PC-3 (cell line): ENCODE data around the gene ALG8. TPM values are rescaled to one million over a fixed set of nuclear protein-coding genes. Genes with fewer than 3 reads are reported as not detected.

Experiments used
- ATAC-seq: fragments of 200-7000 bp; cut with Tn5 transposase; 2 replicates; pipeline ENCODE4 v1.9.1; 2020; ENCODE audit warnings: mild to moderate bottlenecking, moderate library complexity
- BruUV-seq: library from RNA; stranded (reverse); fragments of 400-500 nt; replicated peaks from 2 replicates; lab custom pipeline; 2021; lab: Mats Ljungman, UMichigan
- CTCF ChIA-PET: fragments of 300-600 bp; sonication (Branson Sonifier 250); formaldehyde crosslinking; loops from one replicate; lab custom pipeline; 2022; ENCODE audit warnings: antibody characterized with exemption; lab: Charles Lee
- POLR2A ChIA-PET: fragments of 300-600 bp; sonication (Branson Sonifier 250); formaldehyde crosslinking; loops from one replicate; lab custom pipeline; 2022; ENCODE audit warnings: antibody characterized with exemption; ENCODE audit not compliant: unreplicated experiment; lab: Charles Lee
- DNase-seq: peaks from one replicate; pipeline ENCODE4 v3.0.0-alpha.2; 2015
- H2AFZ ChIP-seq: fragments of 300-600 bp; sonication (generic); 2 replicates; pipeline ENCODE4 v1.6.0; 2016; ENCODE audit warnings: antibody characterized with exemption, low read length
- H3F3A ChIP-seq: fragments of 300-600 bp; sonication (generic); one replicate; pipeline ENCODE4 v1.6.0; 2017; ENCODE audit warnings: antibody characterized with exemption, low read length, control low read depth, mild to moderate bottlenecking; ENCODE audit not compliant: unreplicated experiment
- H3K27ac ChIP-seq: fragments of 300-600 bp; sonication (generic); 2 replicates; pipeline ENCODE4 v1.5.1; 2016; ENCODE audit warnings: mild to moderate bottlenecking, low read length
- H3K27me3 ChIP-seq: fragments of 300-600 bp; sonication (generic); 2 replicates; pipeline ENCODE4 v1.6.1; 2016; ENCODE audit warnings: low read length, mixed read lengths
- H3K36me3 ChIP-seq: fragments of 300-600 bp; sonication (generic); 2 replicates; pipeline ENCODE4 v1.6.1; 2016; ENCODE audit warnings: low read depth, mixed run types, low read length, mixed read lengths
- H3K4me1 ChIP-seq: fragments of 300-600 bp; sonication (generic); 2 replicates; pipeline ENCODE4 v1.5.1; 2016; ENCODE audit warnings: low read length; ENCODE audit not compliant: insufficient read depth
- H3K4me2 ChIP-seq: fragments of 300-600 bp; sonication (generic); 2 replicates; pipeline ENCODE4 v1.6.0; 2016; ENCODE audit warnings: low read length
- H3K4me3 ChIP-seq: fragments of 300-600 bp; sonication (generic); 2 replicates; pipeline ENCODE4 v1.5.1; 2016; ENCODE audit warnings: mild to moderate bottlenecking, low read length, mixed read lengths
- H3K79me2 ChIP-seq: fragments of 300-600 bp; sonication (generic); 2 replicates; pipeline ENCODE4 v1.6.1; 2017; ENCODE audit warnings: low read length, mixed read lengths
- H3K9ac ChIP-seq: fragments of 300-600 bp; sonication (generic); 2 replicates; pipeline ENCODE4 v1.6.0; 2016; ENCODE audit warnings: mild to moderate bottlenecking, low read length
- H3K9me2 ChIP-seq: fragments of 300-600 bp; sonication (generic); replicated peaks from 2 replicates; pipeline ENCODE4 v1.6.1; 2016; ENCODE audit warnings: mixed run types, low read length, mixed read lengths
- H3K9me3 ChIP-seq: fragments of 300-600 bp; sonication (generic); 2 replicates; pipeline ENCODE4 v1.6.1; 2016; ENCODE audit warnings: low read length, mixed read lengths
- H4K20me1 ChIP-seq: fragments of 300-600 bp; sonication (generic); 2 replicates; pipeline ENCODE4 v1.6.1; 2016; ENCODE audit warnings: low read length, mixed read lengths
- EZH2 ChIP-seq: fragments of 300-600 bp; sonication (generic); IDR thresholded peaks from one replicate; pipeline ENCODE4 v1.6.1; 2017; ENCODE audit warnings: antibody characterized with exemption, mild to moderate bottlenecking, low read length; ENCODE audit not compliant: unreplicated experiment
- EZH2phosphoT487 ChIP-seq: fragments of 300-600 bp; sonication (generic); IDR thresholded peaks from 2 replicates; pipeline ENCODE4 v1.6.1; 2018; ENCODE audit warnings: mild to moderate bottlenecking, antibody characterized with exemption, low read length, borderline replicate concordance
- intact Hi-C: fragments of 100-400 bp; cut with micrococcal nuclease; formaldehyde crosslinking; loops from 2 replicates; pipeline ENCODE4 v1.9.0; 2023
- total RNA-seq: library from RNA; depleted of rRNA; stranded (reverse); fragments of >200 nt; gene quantifications from 2 replicates; pipeline ENCODE4 v1.2.3, GENCODE V29; 2014
- TF ChIP-seq, protein P1 (sequence below): fragments of 300-600 bp; sonication (generic); conservative IDR thresholded peaks from 2 replicates; pipeline ENCODE4 v1.5.1; 2017; ENCODE audit warnings: antibody characterized with exemption, low read depth, mild to moderate bottlenecking, low read length

The ALG8 gene
- total RNA-seq, 1 experiment from 2014 or later: 73.6 TPM

DNA sequence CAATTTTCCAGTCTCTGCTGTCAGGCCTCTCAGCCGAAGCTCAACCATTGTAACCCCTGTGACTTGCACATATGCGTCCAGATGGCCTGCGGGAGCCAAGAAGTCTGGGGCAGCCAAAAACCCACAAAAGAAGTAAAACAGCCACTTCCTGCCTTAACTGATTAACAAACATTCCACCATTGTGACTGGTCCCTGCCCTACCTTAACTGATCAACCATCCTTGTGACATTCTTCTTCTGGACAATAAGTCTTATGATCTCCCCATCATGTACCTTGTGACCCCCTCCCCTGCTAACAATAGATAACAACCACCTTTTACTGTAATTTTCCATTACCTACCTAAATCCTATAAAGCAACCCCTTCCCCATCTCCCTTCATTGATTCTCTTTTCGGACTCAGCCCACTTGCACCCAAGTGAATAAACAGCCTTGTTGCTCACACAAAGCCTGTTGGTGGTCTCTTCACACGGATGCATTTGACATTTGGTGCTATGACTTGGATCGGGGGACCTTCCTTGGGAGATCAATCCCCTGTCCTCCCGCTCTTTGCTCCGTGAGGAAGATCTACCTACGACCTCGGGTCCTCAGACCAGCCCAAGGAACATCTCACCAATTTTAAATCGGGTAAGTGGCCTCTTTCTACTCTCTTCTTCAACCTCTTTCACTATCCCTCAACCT is 58.5 kb downstream of the ALG8 start:
- TF ChIP-seq, protein P1, sequence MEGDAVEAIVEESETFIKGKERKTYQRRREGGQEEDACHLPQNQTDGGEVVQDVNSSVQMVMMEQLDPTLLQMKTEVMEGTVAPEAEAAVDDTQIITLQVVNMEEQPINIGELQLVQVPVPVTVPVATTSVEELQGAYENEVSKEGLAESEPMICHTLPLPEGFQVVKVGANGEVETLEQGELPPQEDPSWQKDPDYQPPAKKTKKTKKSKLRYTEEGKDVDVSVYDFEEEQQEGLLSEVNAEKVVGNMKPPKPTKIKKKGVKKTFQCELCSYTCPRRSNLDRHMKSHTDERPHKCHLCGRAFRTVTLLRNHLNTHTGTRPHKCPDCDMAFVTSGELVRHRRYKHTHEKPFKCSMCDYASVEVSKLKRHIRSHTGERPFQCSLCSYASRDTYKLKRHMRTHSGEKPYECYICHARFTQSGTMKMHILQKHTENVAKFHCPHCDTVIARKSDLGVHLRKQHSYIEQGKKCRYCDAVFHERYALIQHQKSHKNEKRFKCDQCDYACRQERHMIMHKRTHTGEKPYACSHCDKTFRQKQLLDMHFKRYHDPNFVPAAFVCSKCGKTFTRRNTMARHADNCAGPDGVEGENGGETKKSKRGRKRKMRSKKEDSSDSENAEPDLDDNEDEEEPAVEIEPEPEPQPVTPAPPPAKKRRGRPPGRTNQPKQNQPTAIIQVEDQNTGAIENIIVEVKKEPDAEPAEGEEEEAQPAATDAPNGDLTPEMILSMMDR: no peak
- no peak for TF ChIP-seq EZH2
- no peak for TF ChIP-seq EZH2phosphoT487
- ChIA-PET CTCF (no interaction called here), POLR2A (interaction anchor here (1.1 kb wide), 1 partner anchor 20 kb away, joined by 5 read pairs; no protein-coding TSS in a partner anchor)
- Histone ChIP-seq H3F3A (no peaks in the 10 kb centered on the region), H3K9me3 (no peaks in the 10 kb centered on the region), H4K20me1 (peaks cover 22% of the 10 kb centered on the region), H3K4me2 (no peak overlapping the region), H3K36me3 (0 out of 2 replicates have a peak, but pooled peaks cover 4% of the 10 kb centered on the region), H3K27ac (no peak overlapping the region), H3K9ac (no peak overlapping the region), H3K9me2 (no peaks in the 10 kb centered on the region), H2AFZ (peak overlapping the region; percentile 96; the same call in 1 of the 2 replicates), H3K4me3 (no peak overlapping the region), H3K79me2 (peaks cover 37% of the 10 kb centered on the region), H3K4me1 (peaks cover 23% of the 10 kb centered on the region), H3K27me3 (no peaks in the 10 kb centered on the region)
- BruUV-seq: no TSS peak
- DNase-seq: peak; percentile 26
- intact Hi-C loops: no loop called here
- ATAC-seq: no peak

DNA sequence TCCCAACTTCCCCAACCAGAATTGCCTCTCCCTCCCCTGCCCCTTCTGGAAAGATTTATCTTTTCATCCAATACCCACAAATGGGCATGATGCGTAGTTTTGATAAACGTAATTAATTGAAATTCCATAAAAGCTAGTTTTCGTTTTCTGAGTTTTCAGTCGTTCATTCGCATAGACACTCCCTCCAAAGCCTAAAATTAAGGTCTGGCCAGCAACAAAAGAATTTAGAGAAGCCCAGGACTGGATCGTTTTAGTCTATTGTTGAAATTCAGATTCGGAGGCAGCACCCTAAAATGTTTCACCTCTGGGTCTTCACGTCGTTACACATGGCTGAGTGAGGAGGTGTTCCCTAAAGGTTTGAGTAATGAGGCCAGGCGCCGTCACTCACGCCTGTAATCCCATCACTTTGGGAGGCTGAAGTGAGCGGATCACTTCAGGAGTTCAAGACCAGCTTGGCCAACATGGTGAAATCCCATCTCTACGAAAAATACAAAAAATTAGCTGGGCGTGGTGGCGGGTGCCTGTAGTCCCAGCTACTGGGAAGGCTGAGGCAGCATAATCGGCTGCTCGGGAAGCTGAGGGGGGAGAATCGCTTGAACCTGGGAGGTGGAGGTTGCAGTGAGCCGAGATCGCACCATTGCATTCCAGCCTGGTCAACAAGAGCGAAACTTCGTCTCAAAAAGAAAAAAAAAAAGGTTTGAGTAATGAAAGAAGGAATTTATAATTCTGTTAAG is 59.2 kb downstream of the ALG8 start:
- TF ChIP-seq, protein P1: no peak
- TF ChIP-seq EZH2 (no peak), EZH2phosphoT487 (no peak)
- Histone ChIP-seq H3K79me2 (peaks cover 44% of the 10 kb centered on the region), H3K9me2 (no peaks in the 10 kb centered on the region), H3K9ac (peak overlapping the region; percentile 93), H3K36me3 (0 out of 2 replicates have a peak, but pooled peaks cover 4% of the 10 kb centered on the region), H2AFZ (peak overlapping the region; percentile 96), H4K20me1 (peaks cover 29% of the 10 kb centered on the region), H3F3A (no peaks in the 10 kb centered on the region), H3K4me1 (peaks cover 29% of the 10 kb centered on the region), H3K9me3 (no peaks in the 10 kb centered on the region), H3K4me2 (peak overlapping the region; percentile 93), H3K27me3 (no peaks in the 10 kb centered on the region), H3K27ac (no peak overlapping the region), H3K4me3 (peak overlapping the region; percentile 86)
- intact Hi-C loops: no loop called here
- BruUV-seq: TSS peak; percentile 100
- ChIA-PET POLR2A (interaction anchor here (1.1 kb wide), 1 partner anchor 21 kb away, joined by 5 read pairs; no protein-coding TSS in a partner anchor), CTCF (no interaction called here)
- ATAC-seq (peak; percentile 8), DNase-seq (no peak)
